ENCODE results near the gene TBX15.

TBX15 gene

GRCh38 chr1:118974661-118975060, 13.5 kb downstream of the TBX15 start:
- DNase-seq (ENCODE audit: low read depth), result no peak
- TF ChIP-seq, protein P1, sequence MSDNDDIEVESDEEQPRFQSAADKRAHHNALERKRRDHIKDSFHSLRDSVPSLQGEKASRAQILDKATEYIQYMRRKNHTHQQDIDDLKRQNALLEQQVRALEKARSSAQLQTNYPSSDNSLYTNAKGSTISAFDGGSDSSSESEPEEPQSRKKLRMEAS (IDR thresholded peaks at IDR 0.05; ENCODE audit: low read depth, low read length), result no peak
- no peak for TF ChIP-seq CTCF (IDR thresholded peaks at IDR 0.05; ENCODE audit: low read depth, low read length)
- TF ChIP-seq POLR2A (IDR thresholded peaks at IDR 0.05; ENCODE audit: extremely low read depth, insufficient read length), result no peak
- no peak for TF ChIP-seq MYC (IDR thresholded peaks at IDR 0.05; ENCODE audit: low read depth, low read length)
- H3K4me3 ChIP-seq (ENCODE audit: low read depth, low read length), result no peak overlapping the region

DNA sequence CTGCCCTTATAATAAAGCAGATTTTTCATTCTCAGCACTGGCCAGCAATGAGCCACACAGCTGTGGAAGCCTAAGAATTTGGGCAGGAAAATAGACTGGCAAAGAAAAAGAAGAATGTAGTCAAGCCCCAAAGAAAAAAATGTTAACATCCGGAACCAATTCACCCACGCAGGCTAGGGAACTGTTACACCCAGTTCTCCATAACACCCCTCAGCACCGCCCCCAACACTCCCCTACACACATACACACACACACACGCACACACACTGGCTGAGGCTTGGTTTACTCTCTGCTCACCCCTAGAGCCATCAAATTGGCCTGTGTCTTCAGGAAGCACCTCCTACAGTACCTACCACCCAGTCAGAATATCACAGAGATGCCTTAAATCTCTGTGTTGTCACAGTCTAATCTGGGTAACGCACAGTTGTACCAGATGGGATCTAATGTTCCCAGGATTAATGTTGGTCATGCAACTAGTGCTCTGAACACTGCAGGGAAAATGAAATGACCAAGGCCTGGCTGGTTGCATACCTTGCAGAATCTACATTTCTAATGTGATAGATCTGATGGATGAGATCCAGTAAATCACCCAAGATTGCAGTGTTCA, 14.5 kb downstream of the TBX15 start:
- no peak for DNase-seq (ENCODE audit: low read depth)
- H3K4me3 ChIP-seq (ENCODE audit: low read depth, low read length), result no peak overlapping the region
- no peak for TF ChIP-seq MYC (IDR thresholded peaks at IDR 0.05; ENCODE audit: low read depth, low read length)
- TF ChIP-seq, protein P1 (IDR thresholded peaks at IDR 0.05; ENCODE audit: low read depth, low read length), result no peak
- TF ChIP-seq POLR2A (IDR thresholded peaks at IDR 0.05; ENCODE audit: extremely low read depth, insufficient read length), result no peak
- no peak for TF ChIP-seq CTCF (IDR thresholded peaks at IDR 0.05; ENCODE audit: low read depth, low read length)

DNA sequence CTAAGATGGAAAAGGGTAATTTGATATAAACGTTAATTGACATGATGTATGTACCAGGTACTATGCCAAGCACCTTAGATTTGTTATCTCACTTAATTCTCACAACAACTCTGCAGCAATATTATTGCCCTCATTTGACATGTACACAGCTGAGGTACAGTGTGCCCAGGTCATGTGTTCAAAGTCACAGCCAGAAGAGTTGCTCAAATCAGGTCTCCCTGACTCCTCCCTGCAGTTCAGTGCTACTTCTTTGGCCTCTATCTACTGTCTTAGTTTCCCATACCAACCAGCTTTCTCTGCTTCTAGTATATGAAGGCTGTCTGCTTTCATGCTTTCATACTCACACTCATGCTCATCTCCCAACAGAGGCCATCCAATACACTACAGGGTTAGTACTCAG, 15.1 kb downstream of the TBX15 start:
- TF ChIP-seq POLR2A (IDR thresholded peaks at IDR 0.05; ENCODE audit: extremely low read depth, insufficient read length) (no peak), CTCF (IDR thresholded peaks at IDR 0.05; ENCODE audit: low read depth, low read length) (no peak), MYC (IDR thresholded peaks at IDR 0.05; ENCODE audit: low read depth, low read length) (no peak)
- TF ChIP-seq, protein P1 (IDR thresholded peaks at IDR 0.05; ENCODE audit: low read depth, low read length), result no peak
- H3K4me3 ChIP-seq (ENCODE audit: low read depth, low read length), result no peak overlapping the region
- no peak for DNase-seq (ENCODE audit: low read depth)

GRCh38 chr1:118970451-118970850, 17.7 kb downstream of the TBX15 start:
- TF ChIP-seq, protein P1 (IDR thresholded peaks at IDR 0.05; ENCODE audit: low read depth, low read length), result no peak
- TF ChIP-seq MYC (IDR thresholded peaks at IDR 0.05; ENCODE audit: low read depth, low read length) (no peak), CTCF (IDR thresholded peaks at IDR 0.05; ENCODE audit: low read depth, low read length) (no peak), POLR2A (IDR thresholded peaks at IDR 0.05; ENCODE audit: extremely low read depth, insufficient read length) (no peak)
- DNase-seq (ENCODE audit: low read depth), result no peak
- H3K4me3 ChIP-seq (ENCODE audit: low read depth, low read length), result no peak overlapping the region

DNA sequence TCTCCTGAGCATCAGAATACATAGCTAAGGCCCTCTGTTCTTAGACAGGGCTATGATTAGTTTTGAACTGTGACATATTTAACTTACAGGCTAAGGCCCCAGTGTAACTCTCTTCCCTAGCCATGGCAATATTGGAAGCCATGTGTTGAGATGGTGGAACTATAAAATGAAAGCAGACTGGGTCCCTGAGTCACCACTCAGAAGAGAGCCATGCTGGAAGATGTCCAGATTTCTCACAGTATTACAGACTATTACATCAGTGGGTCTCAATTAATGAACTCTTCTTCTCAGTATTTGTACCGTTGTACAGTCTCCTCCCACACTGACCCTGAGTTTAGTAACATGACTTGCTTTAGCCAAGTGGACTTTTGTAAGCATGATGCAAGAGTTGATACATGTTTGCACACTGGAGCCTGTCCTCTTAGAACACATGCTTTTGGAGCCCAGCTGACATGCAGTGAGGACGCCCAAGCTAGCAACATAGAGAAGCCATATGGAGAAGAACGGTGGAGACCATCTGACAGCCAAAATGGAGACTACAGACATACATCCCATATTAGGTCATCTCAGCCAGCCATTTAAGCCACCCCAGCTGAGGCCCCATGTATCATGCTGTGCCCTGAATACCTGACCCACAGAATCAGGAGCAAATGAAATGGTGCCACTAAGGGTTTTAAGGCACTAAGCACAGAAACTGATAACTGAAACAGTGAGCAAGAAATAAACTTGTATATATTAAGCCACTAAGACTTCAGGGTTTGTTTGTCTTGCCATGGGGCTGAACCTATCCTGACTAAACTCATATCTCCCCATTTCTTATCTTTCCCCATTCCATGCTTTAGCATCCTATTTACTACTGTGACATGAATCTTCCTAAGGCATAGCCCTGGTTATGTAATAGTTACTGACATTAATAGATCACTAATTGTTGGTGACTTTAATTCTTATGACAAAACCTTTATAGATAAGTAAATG, 24.4 kb downstream of the TBX15 start:
- TF ChIP-seq CTCF (IDR thresholded peaks at IDR 0.05; ENCODE audit: low read depth, low read length), result no peak
- TF ChIP-seq, protein P1 (IDR thresholded peaks at IDR 0.05; ENCODE audit: low read depth, low read length), result no peak
- no peak for TF ChIP-seq MYC (IDR thresholded peaks at IDR 0.05; ENCODE audit: low read depth, low read length)
- TF ChIP-seq POLR2A (IDR thresholded peaks at IDR 0.05; ENCODE audit: extremely low read depth, insufficient read length), result no peak
- no peak overlapping the region for H3K4me3 ChIP-seq (ENCODE audit: low read depth, low read length)
- DNase-seq (ENCODE audit: low read depth), result peak; percentile 3
